Measurements from ENCODE around the gene STAT3. TPM values are rescaled to one million over a fixed set of nuclear protein-coding genes. Genes with fewer than 3 reads are reported as not detected.

Gene STAT3
- total and polyA plus RNA-seq, 9 of the 15 experiments (the other 6 are each of a cell fraction or from before 2014, with no cell fraction given), result 90.0 to 179 (median 114) TPM

GRCh38 chr17:42312285-42313130 lies 75.7 kb downstream of the STAT3 start (continued):
- TF ChIP-seq CREB3L1 (IDR thresholded peaks at IDR 0.05; ENCODE audit: borderline replicate concordance, low read depth) (no peak; the same call in 1 of the 2 replicates), DIDO1 (tag; IDR thresholded peaks at IDR 0.05; ENCODE audit: low read depth) (no peak), CLOCK (CRISPR knock-in tag; IDR thresholded peaks at IDR 0.05; ENCODE audit: borderline replicate concordance) (peak; percentile 62; the same call in 1 of the 2 replicates), TEAD4 (IDR thresholded peaks at IDR 0.05; ENCODE audit: low read length) (peak; percentile 88), TEAD4 (CRISPR knock-in tag; IDR thresholded peaks at IDR 0.05; ENCODE audit: borderline replicate concordance) (no peak), MLX (CRISPR knock-in tag; conservative IDR thresholded peaks at IDR 0.05) (no peak), RBM34 (IDR thresholded peaks at IDR 0.05; ENCODE audit: borderline replicate concordance, insufficient read depth, low read length) (no peak), THRA (IDR thresholded peaks at IDR 0.05) (no peak), MYBL2 (IDR thresholded peaks at IDR 0.05; ENCODE audit: low read depth) (no peak), MYBL2 (CRISPR knock-in tag; IDR thresholded peaks at IDR 0.05; ENCODE audit: borderline replicate concordance) (no peak), ZHX1 (conservative IDR thresholded peaks at IDR 0.05; ENCODE audit: low read length) (no peak), KLF1 (tag; IDR thresholded peaks at IDR 0.05) (peak; percentile 32; the same call in 1 of the 2 replicates), MYC (IDR thresholded peaks at IDR 0.05; ENCODE audit: low read depth, low read length) (peak; percentile 88), MYC (CRISPR knock-in tag; IDR thresholded peaks at IDR 0.05; ENCODE audit: borderline replicate concordance, low read depth) (no peak), BRF2 (IDR thresholded peaks at IDR 0.05; ENCODE audit: borderline replicate concordance, insufficient read depth, insufficient read length) (no peak), KLF16 (IDR thresholded peaks at IDR 0.05) (peak; percentile 96)
